Common myeloid progenitor, CD34-positive (primary cell): ENCODE results near the gene ARHGAP4.
A peak's percentile ranks its signal among the peaks of the same experiment; 100 is the strongest.

Experiments used
- CTCF ChIA-PET: fragments of 350-600 bp; sonication (Branson Sonifier 250); formaldehyde crosslinking; loops from one replicate; lab custom pipeline; 2021; ENCODE audit warnings: antibody characterized with exemption; lab: Charles Lee
- POLR2A ChIA-PET: fragments of 350-600 bp; sonication (Branson Sonifier 250); formaldehyde crosslinking; loops from one replicate; lab custom pipeline; 2021; ENCODE audit warnings: antibody characterized with exemption; lab: Charles Lee
- DNase-seq, 3 donors: peaks; one replicate each; pipeline versions ENCODE4 v3.0.0 to v3.0.0-alpha.2; 2013
- H3K27ac ChIP-seq, 2 experiments: 1 replicate in 1 of 2; 2 replicates in 1 of 2; pipeline ENCODE4 v1.7.0; 2013; ENCODE audit warnings: inconsistent platforms in 2 of 2, low read length in 2 of 2, mild to moderate bottlenecking in 2 of 2, low read depth in 1 of 2, moderate library complexity in 1 of 2; ENCODE audit not compliant: severe bottlenecking in 2 of 2, insufficient read depth in 1 of 2, poor library complexity in 1 of 2
- H3K27me3 ChIP-seq, 5 experiments: replicated peaks in 2 of 5; 1 replicate in 3 of 5; 2 replicates in 2 of 5; pipeline versions ENCODE4 v1.6.1 to v1.7.0; 2013; ENCODE audit warnings: low read length in 4 of 5, mild to moderate bottlenecking in 2 of 5, moderate library complexity in 2 of 5, inconsistent platforms in 1 of 5; ENCODE audit not compliant: insufficient read depth in 5 of 5, control insufficient read depth in 4 of 5
- H3K36me3 ChIP-seq, 4 experiments: 1 replicate in 2 of 4; 2 replicates in 2 of 4; pipeline versions ENCODE4 v1.6.1 to v1.7.0; 2013; ENCODE audit warnings: low read length in 3 of 4, control low read depth in 1 of 4, mild to moderate bottlenecking in 1 of 4; ENCODE audit not compliant: control insufficient read depth in 4 of 4, insufficient read depth in 4 of 4
- H3K4me1 ChIP-seq, 4 experiments: 1 replicate in 3 of 4; 2 replicates in 1 of 4; pipeline versions ENCODE4 v1.6.1 to v1.7.1; 2013; ENCODE audit warnings: low read length in 3 of 4, mild to moderate bottlenecking in 3 of 4, control low read depth in 1 of 4, inconsistent platforms in 1 of 4, moderate library complexity in 1 of 4; ENCODE audit not compliant: control insufficient read depth in 4 of 4, insufficient read depth in 4 of 4; ENCODE audit errors: control extremely low read depth in 1 of 4
- H3K4me3 ChIP-seq, 7 experiments: 1 replicate in 4 of 7; 2 replicates in 3 of 7; pipeline versions ENCODE4 v1.5.1 to v1.7.0; 2013; ENCODE audit warnings: mild to moderate bottlenecking in 7 of 7, low read length in 6 of 7, moderate library complexity in 6 of 7, inconsistent platforms in 2 of 7, low read depth in 2 of 7, control low read depth in 1 of 7; ENCODE audit not compliant: insufficient read depth in 4 of 7, control insufficient read depth in 1 of 7; ENCODE audit errors: extremely low read depth in 1 of 7
- H3K9me3 ChIP-seq, 5 experiments: 1 replicate in 4 of 5; 2 replicates in 1 of 5; pipeline versions ENCODE4 v1.6.1 to v1.7.1; 2013; ENCODE audit warnings: low read length in 4 of 5, mild to moderate bottlenecking in 2 of 5, inconsistent platforms in 1 of 5, low read depth in 1 of 5, moderate library complexity in 1 of 5; ENCODE audit not compliant: control insufficient read depth in 4 of 5, insufficient read depth in 2 of 5; ENCODE audit errors: control extremely low read depth in 1 of 5
- WGBS: methylation state at CpG from one replicate; pipeline ENCODE4 v1.1.5; 2013; ENCODE audit not compliant: insufficient coverage; 5-methylcytosine and 5-hydroxymethylcytosine counted together

ARHGAP4 gene

DNA sequence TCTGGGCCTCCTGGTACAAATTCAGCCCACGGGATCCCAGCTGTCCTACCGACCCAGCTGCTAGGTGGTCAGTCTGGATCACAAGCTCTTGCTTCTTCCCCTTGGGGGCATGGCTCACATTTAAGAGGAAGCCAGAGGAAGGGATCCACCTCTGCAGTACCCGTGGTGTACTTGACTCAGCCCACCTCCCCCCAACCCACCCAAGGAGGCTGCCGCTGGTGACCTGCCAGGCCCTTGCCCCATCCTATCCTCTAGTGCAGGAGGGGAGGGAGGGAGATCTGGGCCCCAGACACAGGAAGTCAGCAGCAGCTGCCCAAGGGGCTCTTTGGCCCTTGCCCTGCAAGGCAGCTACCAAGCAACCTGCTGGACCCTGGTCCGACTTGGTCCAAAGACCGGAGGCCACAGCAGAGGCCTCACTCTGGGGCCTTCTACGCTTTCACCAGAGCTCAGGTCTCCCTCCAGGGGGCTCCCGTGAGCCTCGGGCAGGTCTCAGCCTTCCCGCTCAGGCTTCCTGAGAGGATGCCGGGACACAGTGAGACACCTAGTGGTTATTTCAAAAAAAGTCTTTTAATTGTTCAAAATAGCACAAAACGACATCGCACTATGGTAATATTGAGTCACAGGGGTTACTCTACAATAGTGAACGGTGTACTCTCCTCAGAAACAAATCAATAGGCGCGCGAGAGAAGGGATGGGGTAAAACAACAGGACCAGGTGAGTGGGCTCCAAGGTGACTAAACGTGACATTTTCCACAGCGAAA is 21.1 kb upstream of the ARHGAP4 start:
- Histone ChIP-seq H3K27ac (no peak overlapping the region), H3K27me3 (peaks cover 0 to 14% (median 0%) of the 10 kb centered on the region in 5 experiments), H3K4me1 (peaks cover 0 to 61% (median 59%) of the 10 kb centered on the region in 4 experiments), H3K4me3 (no peak overlapping the region), H3K36me3 (peaks cover 0 to 44% (median 19%) of the 10 kb centered on the region in 4 experiments), H3K9me3 (no peaks in the 10 kb centered on the region)
- 36% methylated on average over 15 of the region's 19 CpGs for WGBS
- POLR2A ChIA-PET, result interaction anchor here (0.9 to 2.1 kb wide), 4 partner anchors 12 to 22 kb away, joined by 3 to 20 read pairs (median 6); partner anchors contain the start of genes ARHGAP4 and NAA10
- peak; percentile 78 to 92 (median 87) for DNase-seq
- CTCF ChIA-PET, result interaction anchor here (0.8 to 18.9 kb wide), 12 partner anchors 7 to 182 kb away, joined by 3 to 482 read pairs (median 4); partner anchors contain the start of genes ARHGAP4 and NAA10

DNA sequence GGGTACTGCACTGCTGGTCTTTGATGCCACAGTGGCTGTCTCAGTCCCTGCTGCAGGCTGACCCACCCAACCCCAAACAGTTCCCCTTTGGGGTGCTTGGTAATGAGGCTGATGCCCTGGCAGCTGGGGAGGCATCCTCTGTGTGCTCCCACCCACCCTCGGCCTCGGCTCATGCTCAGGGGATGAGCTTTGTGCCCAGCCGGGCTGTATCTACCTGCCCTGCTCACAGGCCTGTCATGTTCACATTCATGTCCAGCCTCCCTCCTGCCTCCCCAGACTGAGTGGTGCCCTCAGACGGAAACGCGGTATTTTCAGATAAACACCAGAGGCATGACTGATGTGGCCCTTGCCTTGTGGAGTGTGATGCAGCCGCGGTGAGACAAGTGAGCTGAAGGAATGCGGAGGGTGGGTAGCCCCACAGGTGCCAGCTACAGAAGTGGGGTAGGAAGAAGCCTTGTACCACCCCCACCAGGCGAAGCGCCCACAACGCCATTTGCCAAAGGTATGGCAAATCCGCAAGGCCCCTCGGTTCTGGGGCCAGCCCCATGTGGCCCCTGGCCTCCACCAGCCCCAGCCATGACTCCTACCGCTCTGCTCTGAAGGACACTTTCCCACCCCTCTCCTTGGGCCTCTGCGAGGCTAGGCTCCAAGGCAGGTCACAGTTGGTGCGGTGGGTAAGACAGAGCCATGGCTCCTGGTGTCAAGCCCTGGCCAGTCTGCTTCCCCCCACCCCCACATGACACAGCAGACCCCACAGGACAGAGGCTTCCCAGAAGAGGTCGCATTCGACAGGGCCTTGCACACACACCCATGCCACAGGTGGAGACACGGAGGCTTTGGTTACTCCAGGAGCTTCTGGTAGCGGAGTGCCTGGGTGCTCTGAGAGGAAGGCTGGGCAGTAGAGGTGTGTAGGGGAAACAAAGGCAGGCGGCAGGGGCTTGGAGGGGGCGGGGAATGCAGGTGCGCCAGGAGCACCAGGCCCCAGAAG is 20.2 kb upstream of the ARHGAP4 start:
- POLR2A ChIA-PET, result interaction anchor here (0.6 to 2.1 kb wide), 4 partner anchors 11 to 152 kb away, joined by 3 to 7 read pairs (median 4); partner anchors contain the start of genes NAA10 and SSR4
- CTCF ChIA-PET, result interaction anchor here (0.8 to 18.9 kb wide), 11 partner anchors 8 to 181 kb away, joined by 3 to 482 read pairs (median 4); partner anchors contain the start of genes ARHGAP4 and NAA10
- Histone ChIP-seq H3K27ac (no peak overlapping the region), H3K36me3 (peaks cover 0 to 34% (median 15%) of the 10 kb centered on the region in 4 experiments), H3K4me3 (no peak overlapping the region), H3K27me3 (peaks cover 0 to 12% (median 0%) of the 10 kb centered on the region in 5 experiments), H3K9me3 (no peaks in the 10 kb centered on the region), H3K4me1 (peaks cover 0 to 68% (median 65%) of the 10 kb centered on the region in 4 experiments)
- WGBS, result 94% methylated on average over 17 of the region's 24 CpGs
- DNase-seq, result peak in 2 of 3 donors; percentile 43 to 63

DNA sequence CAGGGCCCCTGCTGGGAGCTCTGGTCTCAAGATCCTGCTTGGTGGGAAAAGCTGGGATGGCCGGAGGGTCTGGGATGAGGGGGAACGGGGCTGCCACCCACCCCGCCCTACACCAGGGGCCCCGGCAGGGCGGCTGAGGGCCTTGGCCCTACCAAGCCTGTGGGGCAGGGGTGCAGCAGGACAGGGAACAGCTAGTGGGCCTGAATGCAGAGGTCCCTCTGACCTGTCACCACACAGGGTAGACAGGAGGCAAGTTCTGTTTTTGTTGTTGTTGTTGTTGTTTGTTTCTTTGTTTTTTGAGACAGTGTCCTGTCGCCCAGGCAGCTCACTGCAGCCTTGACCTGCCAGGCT is 18.7 kb upstream of the ARHGAP4 start:
- no peak for DNase-seq
- peaks cover 0 to 17% (median 0%) of the 10 kb centered on the region in 5 experiments for H3K27me3 ChIP-seq
- peak overlapping the region in 1 of 2 experiments; percentile 49 for H3K27ac ChIP-seq
- ChIA-PET CTCF (interaction anchor here (1.2 to 18.9 kb wide), 3 partner anchors 9 to 22 kb away, joined by 4 to 482 read pairs (median 4); partner anchors contain the start of genes ARHGAP4 and NAA10), POLR2A (interaction anchor here (1.2 kb wide), 1 partner anchor 21 kb away, joined by 4 read pairs; no protein-coding TSS in a partner anchor)
- peaks cover 0 to 19% (median 6%) of the 10 kb centered on the region in 4 experiments for H3K36me3 ChIP-seq
- H3K4me3 ChIP-seq, result peak overlapping the region in 5 of 7 experiments; percentile 29 to 75 (median 61)
- H3K4me1 ChIP-seq, result peaks cover 0 to 70% (median 65%) of the 10 kb centered on the region in 4 experiments
- WGBS, result 34% methylated on average over 5 of the region's 6 CpGs
- H3K9me3 ChIP-seq, result no peaks in the 10 kb centered on the region

DNA sequence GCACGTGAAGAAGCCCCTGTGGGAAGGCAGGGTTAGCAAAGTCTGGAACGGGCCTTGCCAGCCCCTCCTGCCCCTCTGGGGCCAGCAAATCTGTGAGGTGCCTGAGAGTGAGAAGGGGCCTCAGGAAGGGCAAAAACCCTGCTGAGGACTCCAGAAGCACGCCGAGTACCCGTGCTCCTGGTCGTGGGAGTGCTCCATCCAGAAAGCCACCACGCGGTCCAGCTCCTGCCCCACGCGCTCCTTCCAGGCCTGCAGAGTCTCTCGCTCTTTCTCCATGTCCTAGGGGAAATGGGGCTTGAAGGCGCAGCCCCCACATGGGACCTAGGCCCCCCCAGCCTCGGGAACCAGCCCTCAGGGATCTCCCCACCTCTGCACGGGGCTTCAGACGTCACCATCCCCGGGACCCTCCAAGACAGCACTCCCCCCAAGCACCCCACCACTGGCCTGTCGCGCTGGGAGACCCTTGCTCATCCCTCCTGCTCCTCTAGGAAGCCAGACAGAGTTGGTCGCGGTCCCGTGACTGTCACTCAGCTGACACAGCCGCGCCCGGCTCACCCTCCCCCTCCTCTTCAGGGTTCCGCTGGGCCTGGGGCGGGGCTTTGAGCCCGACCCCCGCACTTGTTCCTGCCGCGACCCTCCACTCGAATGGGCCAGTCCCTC is 18.2 kb upstream of the ARHGAP4 start, which contains the start of gene RENBP:
Gene RENBP (minus strand): TSS at position 504 of the 660 bp plus-strand sequence. CDS start 33 bp downstream, at position 471.
- Histone ChIP-seq H3K4me1 (peaks cover 0 to 70% (median 62%) of the 10 kb centered on the region in 4 experiments), H3K27ac (peak within 1 kb of the TSS in 1 of 2 experiments; percentile 49), H3K4me3 (peak within 1 kb of the TSS in 6 of 7 experiments; percentile 1 to 75 (median 54)), H3K36me3 (peaks cover 0 to 14% (median 4%) of the 10 kb centered on the region in 4 experiments), H3K9me3 (no peaks in the 10 kb centered on the region), H3K27me3 (peaks cover 0 to 22% (median 0%) of the 10 kb centered on the region in 5 experiments)
- CTCF ChIA-PET, result interaction anchor here (1.2 to 18.9 kb wide), 3 partner anchors 9 to 22 kb away, joined by 4 to 482 read pairs (median 4); partner anchors contain the start of genes ARHGAP4 and NAA10
- peak in 2 of 3 donors; percentile 48 to 50 for DNase-seq
- WGBS, result 36% methylated on average over 13 of the region's 31 CpGs
- POLR2A ChIA-PET, result interaction anchor here (1.2 kb wide), 1 partner anchor 21 kb away, joined by 4 read pairs; no protein-coding TSS in a partner anchor

DNA sequence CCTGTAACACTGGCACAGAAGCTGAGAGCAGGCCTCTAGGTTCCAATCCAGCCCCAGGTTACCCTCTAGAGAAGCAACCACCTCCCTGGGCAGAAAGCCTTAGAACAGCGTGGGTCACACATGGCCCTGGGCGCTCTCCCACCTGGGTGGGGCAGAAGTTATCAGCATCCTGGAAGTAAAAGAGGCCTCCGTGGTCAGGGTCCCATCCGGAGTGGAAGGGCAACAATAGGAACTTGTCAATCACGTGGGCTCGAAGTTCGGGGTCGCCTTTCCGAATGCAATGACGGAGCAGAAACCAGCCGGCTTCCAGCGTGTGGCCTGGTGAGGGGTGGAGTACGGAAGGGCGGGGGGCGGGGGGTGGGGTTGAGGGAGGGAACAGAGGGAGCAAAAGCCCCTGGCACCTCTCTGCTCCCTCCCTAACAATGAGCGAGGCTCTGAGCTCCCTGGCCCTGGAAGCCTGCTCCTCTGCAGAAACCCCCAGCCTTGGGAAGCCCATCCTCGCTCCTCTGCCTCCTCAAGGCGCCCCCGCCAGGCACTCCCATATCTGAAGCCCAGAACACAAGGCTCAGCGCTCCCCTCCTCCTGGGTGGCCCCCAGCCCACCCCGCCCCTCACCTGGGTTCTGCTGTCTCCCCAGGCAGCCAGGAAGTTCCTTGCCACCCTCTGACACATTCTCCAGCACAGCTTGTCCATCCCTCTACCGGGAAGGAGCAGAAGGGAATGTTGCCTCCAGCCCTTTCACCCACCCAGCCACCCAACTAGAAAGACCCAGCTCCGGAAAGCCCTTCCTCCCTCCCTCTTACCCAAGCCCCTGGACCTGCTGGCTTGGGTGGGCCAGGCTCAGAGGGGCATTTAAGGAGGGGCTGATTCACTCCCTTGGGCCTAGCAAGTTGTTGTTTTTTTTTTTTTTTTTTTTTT is 15.5 kb upstream of the ARHGAP4 start:
- ChIA-PET POLR2A (interaction anchor here (3.5 kb wide), 1 partner anchor 14 kb away, joined by 20 read pairs; the partner anchor contains the start of gene ARHGAP4), CTCF (interaction anchor here (18.9 kb wide), 1 partner anchor 16 kb away, joined by 482 read pairs; the partner anchor contains the start of genes ARHGAP4 and NAA10)
- peak overlapping the region; percentile 25 to 49 for H3K27ac ChIP-seq
- DNase-seq, result peak in 2 of 3 donors; percentile 70 to 75
- no peaks in the 10 kb centered on the region for H3K9me3 ChIP-seq
- peaks cover 0 to 3% (median 0%) of the 10 kb centered on the region in 4 experiments for H3K36me3 ChIP-seq
- H3K4me3 ChIP-seq, result peak overlapping the region in 5 of 7 experiments; percentile 19 to 63 (median 40)
- H3K27me3 ChIP-seq, result peaks cover 0 to 27% (median 0%) of the 10 kb centered on the region in 5 experiments
- 24% methylated on average over 5 of the region's 23 CpGs for WGBS
- H3K4me1 ChIP-seq, result peaks cover 0 to 50% (median 38%) of the 10 kb centered on the region in 4 experiments
